CD4-positive, alpha-beta T cell treated with Interferon alpha-2 for 1 hour (primary cell): ENCODE measurements around the gene METTL14.
"Not testable (repeated sequence)": the region's sequence is repeated elsewhere in the genome, so short reads cannot be mapped to it uniquely, and the experiment has no call there.

Experiments used
- DNase-seq, 2 donors: peaks; one replicate each; pipeline ENCODE4 v3.0.0-alpha.2; 2020 to 2022

Gene METTL14

GRCh38 chr4:118684873-118685811 lies at the start of gene METTL14:
Gene METTL14 (plus strand): TSS chr4:118685392. CDS start chr4:118685535, 143 bp downstream.
- DNase-seq = peak; percentile 88 to 90

GRCh38 chr4:118636126-118636525 lies 49.1 kb upstream of the METTL14 start:
- DNase-seq = not testable (repeated sequence)

GRCh38 chr4:118664665-118665064 lies 20.5 kb upstream of the METTL14 start:
- not testable (repeated sequence) for DNase-seq

- DNase-seq = peak in 1 of 2 donors; percentile 39
Observed at GRCh38 chr4:118669220-118669619, 16.0 kb upstream of the METTL14 start.

GRCh38 chr4:118670968-118671367 lies 14.2 kb upstream of the METTL14 start:
- not testable (repeated sequence) for DNase-seq

GRCh38 chr4:118676128-118676527 lies 9.1 kb upstream of the METTL14 start:
- no peak for DNase-seq

- DNase-seq = no peak
Observed at GRCh38 chr4:118680808-118681207, 4.4 kb upstream of the METTL14 start.

GRCh38 chr4:118682928-118683327 lies 2.3 kb upstream of the METTL14 start:
- peak in 1 of 2 donors; percentile 16 for DNase-seq

GRCh38 chr4:118683513-118683912 lies 1.7 kb upstream of the METTL14 start:
- no peak for DNase-seq

GRCh38 chr4:118703118-118703517 lies 17.9 kb downstream of the METTL14 start:
- DNase-seq = no peak

GRCh38 chr4:118711052-118711451 lies 25.9 kb downstream of the METTL14 start:
- DNase-seq = no peak

- no peak for DNase-seq
Observed at GRCh38 chr4:118712872-118713271, 27.7 kb downstream of the METTL14 start.

GRCh38 chr4:118714682-118715081 lies 29.5 kb downstream of the METTL14 start:
- no peak for DNase-seq

- no peak for DNase-seq
Observed at GRCh38 chr4:118716304-118716703, 31.1 kb downstream of the METTL14 start.

- no peak for DNase-seq
Observed at GRCh38 chr4:118718511-118719170, 33.4 kb downstream of the METTL14 start.

- no peak for DNase-seq
Observed at GRCh38 chr4:118721752-118722151, 36.6 kb downstream of the METTL14 start.

GRCh38 chr4:118723369-118723768 lies 38.2 kb downstream of the METTL14 start:
- DNase-seq = no peak

GRCh38 chr4:118727360-118727759 lies 42.2 kb downstream of the METTL14 start:
- DNase-seq = no peak

- DNase-seq = peak in 1 of 2 donors; percentile 30
Observed at GRCh38 chr4:118729287-118730286, 44.4 kb downstream of the METTL14 start.

- no peak for DNase-seq
Observed at GRCh38 chr4:118730683-118731082, 45.5 kb downstream of the METTL14 start.

GRCh38 chr4:118732591-118733330 lies 47.6 kb downstream of the METTL14 start:
- DNase-seq = no peak
